ENCODE measurements around the gene MGMT.

MGMT gene

GRCh38 chr10:129544205-129545202 lies 77.5 kb downstream of the MGMT start:
- DNase-seq (ENCODE audit: low spot score): no peak

GRCh38 chr10:129545261-129545660 lies 78.2 kb downstream of the MGMT start:
- no peak for DNase-seq (ENCODE audit: low spot score)

- no peak for DNase-seq (ENCODE audit: low spot score)
Measured at GRCh38 chr10:129546106-129546505, 79.1 kb downstream of the MGMT start.

GRCh38 chr10:129547608-129548007 lies 80.6 kb downstream of the MGMT start:
- no peak for DNase-seq (ENCODE audit: low spot score)

- no peak for DNase-seq (ENCODE audit: low spot score)
Measured at GRCh38 chr10:129548600-129548999, 81.6 kb downstream of the MGMT start.

- no peak for DNase-seq (ENCODE audit: low spot score)
Measured at GRCh38 chr10:129550076-129550475, 83.0 kb downstream of the MGMT start.

- DNase-seq (ENCODE audit: low spot score): no peak
Measured at GRCh38 chr10:129550658-129551057, 83.6 kb downstream of the MGMT start.

- DNase-seq (ENCODE audit: low spot score): peak; percentile 46
Measured at GRCh38 chr10:129552119-129552518, 85.1 kb downstream of the MGMT start.

- DNase-seq (ENCODE audit: low spot score): no peak
Measured at GRCh38 chr10:129553928-129554327, 86.9 kb downstream of the MGMT start.

GRCh38 chr10:129556316-129556715 lies 89.3 kb downstream of the MGMT start:
- no peak for DNase-seq (ENCODE audit: low spot score)

GRCh38 chr10:129560361-129560760 lies 93.3 kb downstream of the MGMT start:
- no peak for DNase-seq (ENCODE audit: low spot score)

GRCh38 chr10:129562487-129562886 lies 95.4 kb downstream of the MGMT start:
- DNase-seq (ENCODE audit: low spot score): no peak

- DNase-seq (ENCODE audit: low spot score): no peak
Measured at GRCh38 chr10:129564923-129565322, 97.9 kb downstream of the MGMT start.

GRCh38 chr10:129568583-129569344 lies 101.7 kb downstream of the MGMT start:
- DNase-seq (ENCODE audit: low spot score): no peak

GRCh38 chr10:129570185-129570584 lies 103.1 kb downstream of the MGMT start:
- no peak for DNase-seq (ENCODE audit: low spot score)

GRCh38 chr10:129579228-129579627 lies 112.2 kb downstream of the MGMT start:
- no peak for DNase-seq (ENCODE audit: low spot score)

- DNase-seq (ENCODE audit: low spot score): no peak
Measured at GRCh38 chr10:129580010-129580409, 113.0 kb downstream of the MGMT start.

GRCh38 chr10:129580901-129581300 lies 113.9 kb downstream of the MGMT start:
- no peak for DNase-seq (ENCODE audit: low spot score)

GRCh38 chr10:129581827-129582411 lies 114.9 kb downstream of the MGMT start:
- no peak for DNase-seq (ENCODE audit: low spot score)

GRCh38 chr10:129583831-129584230 lies 116.8 kb downstream of the MGMT start:
- no peak for DNase-seq (ENCODE audit: low spot score)

GRCh38 chr10:129586898-129587443 lies 119.9 kb downstream of the MGMT start:
- DNase-seq (ENCODE audit: low spot score): no peak

- DNase-seq (ENCODE audit: low spot score): no peak
Measured at GRCh38 chr10:129589546-129589945, 122.5 kb downstream of the MGMT start.

Data from germinal center (tissue), 1 donor.